ENCODE results near the gene C11orf65.

DNA sequence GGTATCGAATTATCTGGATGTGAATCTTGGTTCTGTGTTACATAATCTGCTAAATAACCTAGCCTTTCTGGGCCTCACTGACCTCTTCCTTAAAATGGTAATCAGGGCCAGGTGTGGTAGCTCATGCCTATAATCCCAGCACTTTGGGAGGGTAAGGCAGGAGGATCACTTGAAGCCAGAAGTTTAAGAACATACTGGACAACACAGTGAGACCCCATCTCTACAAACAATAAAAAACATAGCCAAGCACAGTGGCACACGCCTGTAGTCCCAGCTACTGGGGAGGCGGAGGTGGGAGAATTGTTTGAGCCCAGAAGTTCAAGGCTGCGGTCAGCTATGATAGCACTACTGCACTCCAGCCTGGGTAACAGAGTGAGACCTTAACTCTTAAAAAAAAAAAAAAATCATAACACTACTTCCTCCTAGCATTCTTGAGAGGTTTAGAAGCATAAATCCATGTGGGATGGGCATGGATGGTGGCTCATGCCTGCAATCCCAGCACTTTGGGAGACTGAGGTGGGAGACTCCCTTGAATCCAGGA is 72.5 kb downstream of the C11orf65 start:
- TF ChIP-seq EZH2 (IDR thresholded peaks at IDR 0.05; ENCODE audit: borderline replicate concordance, low read depth, low read length, poor library complexity, severe bottlenecking) = no peak
- TF ChIP-seq, protein P1, sequence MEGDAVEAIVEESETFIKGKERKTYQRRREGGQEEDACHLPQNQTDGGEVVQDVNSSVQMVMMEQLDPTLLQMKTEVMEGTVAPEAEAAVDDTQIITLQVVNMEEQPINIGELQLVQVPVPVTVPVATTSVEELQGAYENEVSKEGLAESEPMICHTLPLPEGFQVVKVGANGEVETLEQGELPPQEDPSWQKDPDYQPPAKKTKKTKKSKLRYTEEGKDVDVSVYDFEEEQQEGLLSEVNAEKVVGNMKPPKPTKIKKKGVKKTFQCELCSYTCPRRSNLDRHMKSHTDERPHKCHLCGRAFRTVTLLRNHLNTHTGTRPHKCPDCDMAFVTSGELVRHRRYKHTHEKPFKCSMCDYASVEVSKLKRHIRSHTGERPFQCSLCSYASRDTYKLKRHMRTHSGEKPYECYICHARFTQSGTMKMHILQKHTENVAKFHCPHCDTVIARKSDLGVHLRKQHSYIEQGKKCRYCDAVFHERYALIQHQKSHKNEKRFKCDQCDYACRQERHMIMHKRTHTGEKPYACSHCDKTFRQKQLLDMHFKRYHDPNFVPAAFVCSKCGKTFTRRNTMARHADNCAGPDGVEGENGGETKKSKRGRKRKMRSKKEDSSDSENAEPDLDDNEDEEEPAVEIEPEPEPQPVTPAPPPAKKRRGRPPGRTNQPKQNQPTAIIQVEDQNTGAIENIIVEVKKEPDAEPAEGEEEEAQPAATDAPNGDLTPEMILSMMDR (conservative IDR thresholded peaks at IDR 0.05; ENCODE audit: low read depth, low read length) = no peak

Measured in A673 (cell line).